Gastroesophageal sphincter (tissue), 3 donors: ENCODE results near the gene OR4N2.
"Not testable (repeated sequence)": the region's sequence is repeated elsewhere in the genome, so short reads cannot be mapped to it uniquely, and the experiment has no call there.

ENCODE experiments used
- CTCF ChIP-seq, 4 experiments: fragments of 200-600 bp in 2 of 4; fragments of 450-650 bp in 2 of 4; sonication (generic) in 1 of 4; IDR thresholded peaks; one replicate each; pipeline ENCODE4 v1.5.1; 2017 to 2019; ENCODE audit warnings: antibody characterized with exemption in 4 of 4, mild to moderate bottlenecking in 2 of 4, moderate library complexity in 2 of 4
- EP300 ChIP-seq: sonication (generic); formaldehyde crosslinking; IDR thresholded peaks from one replicate; pipeline ENCODE4 v1.6.1; 2017; ENCODE audit warnings: antibody characterized with exemption, mild to moderate bottlenecking
- POLR2A ChIP-seq, 2 donors: fragments of 450-650 bp; IDR thresholded peaks; one replicate each; pipeline ENCODE4 v1.6.1; 2017; ENCODE audit warnings: antibody characterized with exemption in 2 of 2, mild to moderate bottlenecking in 2 of 2, moderate library complexity in 1 of 2
- POLR2AphosphoS5 ChIP-seq: sonication (generic); formaldehyde crosslinking; IDR thresholded peaks from one replicate; pipeline ENCODE4 v1.6.1; 2017; ENCODE audit warnings: antibody characterized with exemption

GRCh38 chr14:19821016-19821415, 17.4 kb downstream of the OR4N2 start:
- TF ChIP-seq CTCF (IDR thresholded peaks at IDR 0.05); POLR2A (IDR thresholded peaks at IDR 0.05); POLR2AphosphoS5; EP300: not testable (repeated sequence)
